Nasal cavity respiratory epithelium epithelial cell of viscerocranial mucosa (primary cell): ENCODE data around the gene OR10G8. TPM values are rescaled to one million over a fixed set of nuclear protein-coding genes. Genes with fewer than 3 reads are reported as not detected.

ENCODE experiments used
- total RNA-seq: library from RNA; depleted of rRNA; stranded (reverse); fragments of >200 nt; gene quantifications from 2 replicates; pipeline ENCODE4 v1.2.3, GENCODE V29; 2014

OR10G8 gene
- not detected in 2 replicates for total RNA-seq

GRCh38 chr11:124026498-124026897, at the start of gene OR10G8:
Gene OR10G8, plus strand, starts transcription at chr11:124026798. Its CDS starts 2,825 bp downstream, at chr11:124029623.

GRCh38 chr11:123977731-123978347, 48.8 kb upstream of the OR10G8 start, which contains the start of gene OR10S1:
Gene OR10S1, minus strand, starts transcription at chr11:123977781. Its CDS starts 117 bp downstream, at chr11:123977664.

GRCh38 chr11:123995119-123995518, 31.5 kb upstream of the OR10G8 start, which contains the start of gene OR10G6:
Gene OR10G6, minus strand, starts transcription at chr11:123995161. Its CDS starts 0 bp downstream, at chr11:123995161.

GRCh38 chr11:124012697-124013096, 13.9 kb upstream of the OR10G8 start, which contains the start of gene OR10G4:
Gene OR10G4, plus strand, starts transcription at chr11:124012997. Its CDS starts 2,578 bp downstream, at chr11:124015575.

GRCh38 chr11:124041254-124041653, 14.7 kb downstream of the OR10G8 start, which contains the start of gene OR10G7:
Gene OR10G7, minus strand, starts transcription at chr11:124041325. Its CDS starts 2,324 bp downstream, at chr11:124039001.

Other genes starting within 250 kb of the OR10G8 start
- gene OR6M1, start 220.4 kb upstream of the OR10G8 start, total RNA-seq: not detected in 2 replicates
- not detected in 2 replicates for gene TMEM225, start 141.1 kb upstream of the OR10G8 start, total RNA-seq
- gene OR8D4, start 124.6 kb upstream of the OR10G8 start, total RNA-seq: not detected in 2 replicates
- gene OR4D5, start 87.2 kb upstream of the OR10G8 start, total RNA-seq: not detected in 2 replicates
- under 0.01 TPM in 1 of 2 replicates, not detected in the other for gene OR6T1, start 83.0 kb upstream of the OR10G8 start, total RNA-seq
- gene OR10S1, start 49.0 kb upstream of the OR10G8 start, total RNA-seq: not detected in 2 replicates
- gene OR10G6, start 31.6 kb upstream of the OR10G8 start, total RNA-seq: not detected in 2 replicates
- gene OR10G4, start 13.8 kb upstream of the OR10G8 start, total RNA-seq: not detected in 2 replicates
- not detected in 2 replicates for gene OR10G9, start 3.8 kb upstream of the OR10G8 start, total RNA-seq
- not detected in 2 replicates for gene OR10G7, start 14.5 kb downstream of the OR10G8 start, total RNA-seq
- 16.7 and 40.6 TPM in 2 replicates for gene VWA5A, start 88.7 kb downstream of the OR10G8 start, total RNA-seq
- not detected in 2 replicates for gene OR10D3, start 156.5 kb downstream of the OR10G8 start, total RNA-seq
- gene OR8G1, start 214.3 kb downstream of the OR10G8 start, total RNA-seq: not detected in 2 replicates
- not detected in 2 replicates for gene OR8G5, start 229.6 kb downstream of the OR10G8 start, total RNA-seq